Endothelial cell of umbilical vein (primary cell): ENCODE data around the gene BIN2.

Experiments
- EZH2 ChIP-seq: IDR thresholded peaks from 2 replicates; pipeline ENCODE4 v1.6.1; 2012; ENCODE audit warnings: borderline replicate concordance, low read depth, mild to moderate bottlenecking, moderate library complexity, low read length, inconsistent platforms; ENCODE audit not compliant: severe bottlenecking
- JUN ChIP-seq: IDR thresholded peaks from 2 replicates; pipeline ENCODE4 v1.6.1; 2011; ENCODE audit warnings: borderline replicate concordance, low read depth; ENCODE audit not compliant: insufficient read length, insufficient read depth
- MYC ChIP-seq: IDR thresholded peaks from one replicate; pipeline ENCODE4 v1.6.1; 2011; ENCODE audit warnings: mild to moderate bottlenecking, low read depth, low read length
- POLR2A ChIP-seq: IDR thresholded peaks from 2 replicates; pipeline ENCODE4 v1.6.1; 2012; ENCODE audit warnings: low read depth, mild to moderate bottlenecking, control low read depth, low read length
- POLR2AphosphoS5 ChIP-seq: IDR thresholded peaks from 2 replicates; pipeline ENCODE4 v1.6.1; 2012; ENCODE audit warnings: low read depth, mild to moderate bottlenecking, control low read depth, low read length, moderate library complexity; ENCODE audit not compliant: insufficient read depth
- TF ChIP-seq, protein P1 (sequence below), 2 donors: IDR thresholded peaks; 1 replicate in 1 of 2; 2 replicates in 1 of 2; pipeline ENCODE4 v1.5.1; 2011; ENCODE audit warnings: low read length in 2 of 2, mild to moderate bottlenecking in 2 of 2, moderate library complexity in 2 of 2, control low read depth in 1 of 2, inconsistent platforms in 1 of 2, low read depth in 1 of 2; ENCODE audit not compliant: insufficient read depth in 1 of 2; ENCODE audit errors: extremely low read depth in 1 of 2
- TF ChIP-seq, protein P2 (sequence below): IDR thresholded peaks from 2 replicates; pipeline ENCODE4 v1.6.1; 2011; ENCODE audit not compliant: insufficient read depth, insufficient read length

DNA sequence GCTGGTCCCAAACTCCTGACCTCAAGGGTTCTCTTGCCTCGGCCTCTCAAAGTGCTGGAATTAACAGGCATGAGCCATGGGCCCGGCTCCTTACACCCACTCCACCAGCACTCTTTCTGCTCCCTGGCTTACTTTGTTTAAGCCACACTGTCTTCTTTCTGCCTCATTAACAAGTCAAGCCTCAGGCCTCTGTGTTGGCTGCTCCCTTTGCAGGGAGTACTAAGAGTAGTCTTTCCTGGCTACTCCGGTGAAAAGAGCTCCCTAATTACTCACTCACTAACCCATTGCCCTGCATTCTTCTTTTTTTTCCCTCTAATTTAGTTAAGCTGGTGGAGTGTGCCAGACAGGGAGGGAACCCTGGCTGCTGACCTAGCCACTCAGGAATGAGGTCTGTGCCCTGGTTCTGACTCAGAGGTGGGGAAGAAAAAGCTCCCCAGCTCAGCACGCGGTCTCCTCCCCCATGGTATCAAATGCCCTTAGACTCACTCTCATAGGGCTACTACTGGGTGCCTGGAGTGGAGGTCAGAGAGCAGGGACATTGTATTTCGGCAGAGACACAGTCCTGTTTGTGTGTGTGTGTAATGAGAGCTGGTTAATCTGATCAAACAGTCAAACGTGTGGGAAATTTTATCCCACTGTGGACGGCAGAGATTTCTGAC, 47.5 kb upstream of the BIN2 start:
- TF ChIP-seq MYC (peak; percentile 93), POLR2A (no peak), JUN (peak; percentile 76), EZH2 (no peak), POLR2AphosphoS5 (peak; percentile 62)
- TF ChIP-seq, protein P1, sequence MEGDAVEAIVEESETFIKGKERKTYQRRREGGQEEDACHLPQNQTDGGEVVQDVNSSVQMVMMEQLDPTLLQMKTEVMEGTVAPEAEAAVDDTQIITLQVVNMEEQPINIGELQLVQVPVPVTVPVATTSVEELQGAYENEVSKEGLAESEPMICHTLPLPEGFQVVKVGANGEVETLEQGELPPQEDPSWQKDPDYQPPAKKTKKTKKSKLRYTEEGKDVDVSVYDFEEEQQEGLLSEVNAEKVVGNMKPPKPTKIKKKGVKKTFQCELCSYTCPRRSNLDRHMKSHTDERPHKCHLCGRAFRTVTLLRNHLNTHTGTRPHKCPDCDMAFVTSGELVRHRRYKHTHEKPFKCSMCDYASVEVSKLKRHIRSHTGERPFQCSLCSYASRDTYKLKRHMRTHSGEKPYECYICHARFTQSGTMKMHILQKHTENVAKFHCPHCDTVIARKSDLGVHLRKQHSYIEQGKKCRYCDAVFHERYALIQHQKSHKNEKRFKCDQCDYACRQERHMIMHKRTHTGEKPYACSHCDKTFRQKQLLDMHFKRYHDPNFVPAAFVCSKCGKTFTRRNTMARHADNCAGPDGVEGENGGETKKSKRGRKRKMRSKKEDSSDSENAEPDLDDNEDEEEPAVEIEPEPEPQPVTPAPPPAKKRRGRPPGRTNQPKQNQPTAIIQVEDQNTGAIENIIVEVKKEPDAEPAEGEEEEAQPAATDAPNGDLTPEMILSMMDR (IDR thresholded peaks at IDR 0.05; ENCODE audit: extremely low read depth in 1 of 2, insufficient read depth in 1 of 2, low read depth in 1 of 2, low read length in 2 of 2), result no peak
- TF ChIP-seq, protein P2, sequence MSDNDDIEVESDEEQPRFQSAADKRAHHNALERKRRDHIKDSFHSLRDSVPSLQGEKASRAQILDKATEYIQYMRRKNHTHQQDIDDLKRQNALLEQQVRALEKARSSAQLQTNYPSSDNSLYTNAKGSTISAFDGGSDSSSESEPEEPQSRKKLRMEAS, result peak; percentile 40
